22Rv1 (cell line): ENCODE results near the gene GOT1.

Experiments used
- CTCF ChIP-seq: fragments of 450-650 bp; IDR thresholded peaks from 2 replicates; pipeline ENCODE4 v1.5.1; 2017; ENCODE audit warnings: mild to moderate bottlenecking
- ZFX ChIP-seq: fragments of 450-650 bp; IDR thresholded peaks from 2 replicates; pipeline ENCODE4 v1.6.1; 2017; ENCODE audit warnings: antibody characterized with exemption, borderline replicate concordance

GRCh38 chr10:99369126-99369525, 61.3 kb downstream of the GOT1 start:
- TF ChIP-seq CTCF, result no peak
- TF ChIP-seq ZFX, result no peak
